Cortex of kidney (tissue), 1 donor: ENCODE data around the gene KRTAP5-11.
"Not testable (repeated sequence)": the region's sequence is repeated elsewhere in the genome, so short reads cannot be mapped to it uniquely, and the experiment has no call there.

ENCODE experiments used
- DNase-seq: peaks from one replicate; lab custom pipeline; 2025; lab: John Stamatoyannopoulos, UW

The KRTAP5-11 gene

GRCh38 chr11:71555508-71555907 lies 27.2 kb downstream of the KRTAP5-11 start:
- no peak for DNase-seq

- DNase-seq: no peak
Measured at GRCh38 chr11:71554996-71555395, 27.7 kb downstream of the KRTAP5-11 start.

GRCh38 chr11:71551711-71552110 lies 31.0 kb downstream of the KRTAP5-11 start:
- no peak for DNase-seq

DNA sequence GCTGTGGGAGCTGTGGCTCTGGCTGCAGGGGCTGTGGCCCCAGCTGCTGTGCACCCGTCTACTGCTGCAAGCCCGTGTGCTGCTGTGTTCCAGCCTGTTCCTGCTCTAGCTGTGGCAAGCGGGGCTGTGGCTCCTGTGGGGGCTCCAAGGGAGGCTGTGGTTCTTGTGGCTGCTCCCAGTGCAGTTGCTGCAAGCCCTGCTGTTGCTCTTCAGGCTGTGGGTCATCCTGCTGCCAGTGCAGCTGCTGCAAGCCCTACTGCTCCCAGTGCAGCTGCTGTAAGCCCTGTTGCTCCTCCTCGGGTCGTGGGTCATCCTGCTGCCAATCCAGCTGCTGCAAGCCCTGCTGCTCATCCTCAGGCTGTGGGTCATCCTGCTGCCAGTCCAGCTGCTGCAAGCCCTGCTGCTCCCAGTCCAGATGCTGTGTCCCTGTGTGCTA lies 33.9 kb downstream of the KRTAP5-11 start:
- no peak for DNase-seq

DNA sequence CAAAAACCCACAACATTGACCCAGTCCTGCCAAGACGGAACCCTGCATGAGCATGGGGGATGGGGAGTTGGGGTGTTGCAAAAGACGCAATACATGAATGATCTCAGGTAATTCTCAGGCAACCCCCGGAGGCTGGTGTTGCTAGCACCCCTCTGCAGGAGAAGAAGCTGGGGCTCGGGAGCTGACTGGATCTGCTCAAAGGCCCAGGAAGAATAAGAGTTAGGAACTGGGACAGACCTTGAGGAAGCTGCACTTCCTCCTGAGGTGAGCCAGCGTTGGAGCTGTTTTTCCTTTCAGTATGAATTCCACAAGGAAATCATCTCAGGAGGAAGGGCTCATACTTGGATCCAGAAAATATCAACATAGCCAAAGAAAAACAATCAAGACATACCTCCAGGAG lies 34.6 kb downstream of the KRTAP5-11 start, which contains the start of gene KRTAP5-9:
Gene KRTAP5-9 (plus strand): TSS at position 301 of the 400 bp plus-strand sequence. CDS start 238 bp downstream, outside the sequence.
- no peak for DNase-seq

DNA sequence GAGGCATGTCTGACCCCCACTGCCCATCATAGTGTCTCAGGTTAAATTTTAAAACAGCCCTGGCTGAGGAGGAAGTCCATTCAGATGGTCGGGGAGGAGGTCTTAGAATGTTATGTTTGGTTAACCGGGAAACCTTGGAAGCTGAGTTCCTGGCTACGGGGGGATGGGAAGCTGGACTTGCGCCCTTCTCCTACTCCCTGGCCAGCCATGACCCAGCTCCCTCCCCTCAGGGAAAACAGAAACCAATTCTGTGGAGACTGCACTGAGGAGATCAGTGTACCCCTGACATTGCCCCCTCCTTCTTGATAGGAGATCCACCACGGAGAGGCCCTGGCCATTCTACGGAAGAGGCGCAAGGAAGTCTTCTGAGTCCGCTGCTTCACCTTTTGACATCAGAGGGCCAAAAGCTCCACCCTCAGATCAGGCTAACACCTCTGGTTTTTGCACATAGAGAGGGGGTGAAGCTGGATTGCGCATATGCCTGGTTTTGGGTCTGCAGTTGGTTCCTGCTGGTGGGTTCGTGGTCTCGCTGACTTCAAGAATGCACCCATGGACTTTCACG lies 37.2 kb downstream of the KRTAP5-11 start:
- DNase-seq: no peak

DNA sequence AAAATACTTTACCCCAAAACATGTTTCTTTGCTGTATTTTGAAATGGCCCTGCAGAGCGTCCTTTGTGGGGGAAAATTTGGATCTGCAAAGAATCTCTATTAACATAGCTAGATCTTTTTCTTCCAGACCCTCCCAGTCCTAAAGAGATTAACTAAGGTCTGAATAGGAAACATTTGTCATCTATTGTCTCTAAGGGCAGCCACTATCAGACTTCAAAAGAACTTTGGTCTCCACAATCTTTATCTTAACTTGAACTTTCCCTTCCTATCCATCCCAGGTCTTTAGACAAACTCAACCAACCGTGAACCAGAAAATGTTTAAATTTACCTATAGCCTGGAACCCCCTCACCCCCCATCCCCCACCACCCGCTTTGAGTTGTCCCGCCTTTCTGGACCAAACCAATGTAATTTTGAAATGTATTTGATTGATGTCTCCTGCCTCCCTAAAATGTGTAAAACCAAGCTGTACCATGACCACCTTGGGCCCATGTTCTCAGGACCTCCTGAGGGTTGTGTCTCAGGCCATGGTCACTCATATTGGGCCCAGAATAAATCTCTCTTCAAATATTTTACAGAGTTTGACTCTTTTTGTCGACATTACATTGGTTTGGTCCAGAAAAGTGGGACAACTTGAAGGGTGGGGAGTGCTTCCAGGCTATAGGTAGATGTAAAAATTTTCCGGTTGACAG lies 38.0 kb downstream of the KRTAP5-11 start:
- DNase-seq: no peak

DNA sequence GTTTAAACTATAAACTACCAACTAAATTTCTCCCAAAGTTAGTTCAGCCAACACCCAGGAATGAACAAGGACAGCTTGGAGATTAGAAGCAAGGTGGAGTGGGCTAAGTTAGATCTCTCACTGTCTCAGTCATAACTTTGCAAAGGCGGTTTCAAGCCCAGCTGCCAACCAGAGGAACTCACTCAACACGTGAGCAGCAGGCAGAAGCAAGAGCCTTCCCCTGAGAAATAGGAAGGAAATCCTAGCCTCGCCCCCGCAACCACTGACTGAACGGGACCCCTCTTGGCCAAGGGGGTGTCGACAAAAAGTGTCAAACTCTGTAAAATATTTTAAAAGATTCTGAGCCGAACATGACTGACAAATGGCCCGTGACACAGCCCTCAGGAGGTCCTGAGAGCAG lies 38.8 kb downstream of the KRTAP5-11 start:
- DNase-seq: no peak

GRCh38 chr11:71542879-71543777 lies 39.5 kb downstream of the KRTAP5-11 start:
- DNase-seq: no peak

GRCh38 chr11:71542382-71542781 lies 40.3 kb downstream of the KRTAP5-11 start:
- no peak for DNase-seq

DNA sequence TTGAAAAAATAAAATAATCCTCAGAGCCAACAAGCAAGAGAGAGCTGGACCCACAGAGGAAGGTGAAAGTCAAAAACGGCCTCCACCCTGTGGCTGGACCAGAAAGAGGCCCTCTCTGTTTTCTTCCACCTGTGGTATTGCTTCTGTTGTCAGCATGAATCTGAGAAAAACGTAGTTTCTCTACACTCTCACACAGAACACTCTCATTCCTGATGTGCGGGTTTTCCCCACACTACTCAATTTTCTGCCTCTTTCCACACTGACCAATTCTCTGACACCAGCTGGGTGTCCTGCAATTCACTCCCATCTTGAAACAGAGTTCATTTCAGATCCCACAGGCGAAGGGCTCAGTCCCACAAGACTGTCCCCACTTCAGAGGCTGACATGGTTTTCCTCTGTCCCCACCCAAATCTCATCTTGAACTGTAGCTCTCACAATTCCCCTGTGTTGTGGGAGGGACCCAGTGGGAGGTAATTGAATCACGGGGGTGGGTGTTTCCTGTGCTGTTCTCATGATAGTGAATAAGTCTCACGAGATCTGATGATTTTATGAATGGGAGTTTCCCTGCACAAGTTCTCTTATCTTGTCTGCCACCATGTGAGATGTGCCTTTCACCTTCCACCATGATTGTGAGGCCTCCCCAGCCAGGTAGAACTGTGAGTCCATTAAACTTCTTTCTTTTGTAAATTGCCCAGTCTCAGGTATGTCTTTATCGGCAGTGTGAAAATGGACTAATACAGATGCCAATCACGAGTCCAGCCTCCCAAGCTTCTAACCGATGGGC lies 42.0 kb downstream of the KRTAP5-11 start:
- DNase-seq: not testable (repeated sequence)

- not testable (repeated sequence) for DNase-seq
Measured at GRCh38 chr11:71539971-71540370, 42.7 kb downstream of the KRTAP5-11 start.

DNA sequence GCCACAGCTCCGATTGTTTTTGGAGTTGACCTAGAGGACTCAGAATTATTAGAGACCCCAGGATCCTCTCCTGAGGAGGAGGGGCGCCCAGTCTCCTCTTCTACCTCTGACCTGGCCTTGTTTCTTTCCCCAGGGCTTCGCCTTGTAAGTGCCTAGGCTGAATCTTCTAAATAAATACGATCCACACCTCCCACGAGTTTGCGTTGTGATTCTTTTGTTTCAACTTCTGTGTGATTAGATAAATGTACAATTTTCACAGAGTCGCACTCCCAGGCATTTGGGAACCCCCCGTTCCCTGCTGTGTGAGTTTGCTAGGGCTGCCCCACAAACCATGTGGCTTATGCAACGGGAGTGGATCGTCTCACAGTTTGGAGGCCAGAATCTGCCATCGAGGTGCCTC lies 43.7 kb downstream of the KRTAP5-11 start:
- DNase-seq: no peak

- no peak for DNase-seq
Measured at GRCh38 chr11:71538666-71538990, 44.0 kb downstream of the KRTAP5-11 start.

DNA sequence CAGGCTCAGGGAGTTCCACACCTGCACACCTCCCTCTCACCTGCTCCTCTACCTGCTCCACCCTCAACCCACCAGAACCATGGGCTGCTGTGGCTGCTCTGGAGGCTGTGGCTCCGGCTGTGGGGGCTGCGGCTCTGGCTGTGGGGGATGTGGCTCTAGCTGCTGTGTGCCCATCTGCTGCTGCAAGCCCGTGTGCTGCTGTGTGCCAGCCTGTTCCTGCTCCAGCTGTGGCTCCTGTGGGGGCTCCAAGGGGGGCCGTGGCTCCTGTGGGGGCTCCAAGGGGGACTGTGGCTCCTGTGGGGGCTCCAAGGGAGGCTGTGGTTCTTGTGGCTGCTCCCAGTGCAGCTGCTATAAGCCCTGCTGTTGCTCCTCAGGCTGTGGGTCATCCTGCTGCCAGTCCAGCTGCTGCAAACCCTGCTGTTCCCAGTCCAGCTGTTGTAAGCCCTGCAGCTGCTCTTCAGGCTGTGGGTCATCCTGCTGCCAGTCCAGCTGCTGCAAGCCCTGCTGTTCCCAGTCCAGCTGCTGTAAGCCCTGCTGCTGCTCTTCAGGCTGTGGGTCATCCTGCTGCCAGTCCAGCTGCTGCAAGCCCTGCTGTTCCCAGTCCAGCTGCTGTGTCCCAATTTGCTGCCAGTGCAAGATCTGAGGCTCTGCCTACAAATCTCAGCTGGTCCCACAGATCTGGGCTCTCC lies 44.6 kb downstream of the KRTAP5-11 start, which contains the start of gene KRTAP5-8:
Gene KRTAP5-8 (plus strand): TSS at position 49 of the 689 bp plus-strand sequence. CDS start 31 bp downstream, at position 80.
- not testable (repeated sequence) for DNase-seq

GRCh38 chr11:71537537-71537936 lies 45.1 kb downstream of the KRTAP5-11 start:
- no peak for DNase-seq

- no peak for DNase-seq
Measured at GRCh38 chr11:71535825-71536224, 46.9 kb downstream of the KRTAP5-11 start.

GRCh38 chr11:71534711-71535608 lies 47.7 kb downstream of the KRTAP5-11 start:
- not testable (repeated sequence) for DNase-seq

GRCh38 chr11:71532036-71532610 lies 50.6 kb downstream of the KRTAP5-11 start:
- DNase-seq: no peak
